IPS-18a (cell line): ENCODE data around the gene LRRC63.

Experiments
- H3K27ac ChIP-seq: one replicate; pipeline ENCODE4 v1.5.1; 2013; ENCODE audit warnings: low read length
- H3K27me3 ChIP-seq: one replicate; pipeline ENCODE4 v1.6.1; 2013; ENCODE audit warnings: mild to moderate bottlenecking, low read length; ENCODE audit not compliant: control insufficient read depth, insufficient read depth
- H3K36me3 ChIP-seq: one replicate; pipeline ENCODE4 v1.6.1; 2013; ENCODE audit warnings: low read depth, low read length; ENCODE audit not compliant: control insufficient read depth
- H3K4me1 ChIP-seq: one replicate; pipeline ENCODE4 v1.6.1; 2013; ENCODE audit warnings: low read depth, low read length; ENCODE audit not compliant: control insufficient read depth
- H3K4me3 ChIP-seq: one replicate; pipeline ENCODE4 v1.5.1; 2013; ENCODE audit warnings: low read length
- H3K9ac ChIP-seq: one replicate; pipeline ENCODE4 v1.6.1; 2013; ENCODE audit warnings: mild to moderate bottlenecking, low read length, moderate library complexity
- H3K9me3 ChIP-seq: one replicate; pipeline ENCODE4 v1.6.1; 2013; ENCODE audit warnings: low read depth, low read length; ENCODE audit not compliant: control insufficient read depth

Gene LRRC63

DNA sequence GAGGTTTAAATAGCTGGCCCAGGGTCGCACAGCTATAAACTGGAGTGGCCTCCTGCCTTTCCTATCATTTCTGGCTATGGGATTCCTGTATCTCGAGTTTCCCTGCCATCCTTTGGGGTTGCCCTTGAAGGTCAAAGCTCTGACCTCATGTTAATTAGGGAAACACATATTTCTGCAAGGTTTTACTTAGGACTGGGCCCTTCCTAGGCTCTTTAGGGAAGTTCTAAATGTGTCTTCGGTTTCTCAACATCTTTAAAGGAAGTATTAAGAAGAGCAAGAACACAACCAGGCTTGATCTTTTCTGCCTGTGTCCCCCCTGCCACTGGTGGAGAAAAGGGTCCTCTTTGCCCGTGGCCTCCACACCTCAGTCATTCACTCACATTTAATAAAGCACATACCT lies 40.5 kb upstream of the LRRC63 start:
- Histone ChIP-seq H3K9ac (no peak overlapping the region), H3K27me3 (peaks cover 4% of the 10 kb centered on the region), H3K36me3 (no peaks in the 10 kb centered on the region), H3K9me3 (no peaks in the 10 kb centered on the region), H3K27ac (no peak overlapping the region), H3K4me1 (peaks cover 11% of the 10 kb centered on the region), H3K4me3 (no peak overlapping the region)

DNA sequence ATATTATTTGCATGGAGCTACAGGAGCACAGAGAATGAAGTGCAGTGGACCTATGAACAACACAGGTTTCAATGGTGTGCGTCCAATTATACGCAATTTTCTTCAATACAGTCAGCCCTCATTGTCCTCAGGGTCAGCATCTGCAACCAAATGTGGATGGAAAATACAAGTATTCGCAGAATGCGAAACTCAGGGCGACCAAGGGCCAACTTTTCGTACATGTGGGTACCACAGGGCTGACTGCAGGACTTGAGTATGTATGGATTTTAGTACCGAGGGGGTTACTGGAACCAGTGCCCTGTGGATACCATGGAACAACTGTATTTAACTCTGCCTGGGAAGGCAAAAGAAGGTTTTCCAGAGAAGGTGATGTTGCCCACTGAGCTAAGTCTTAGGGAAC lies 40.0 kb upstream of the LRRC63 start:
- Histone ChIP-seq H3K36me3 (no peaks in the 10 kb centered on the region), H3K4me3 (no peak overlapping the region), H3K27me3 (peaks cover 4% of the 10 kb centered on the region), H3K9ac (no peak overlapping the region), H3K4me1 (peaks cover 11% of the 10 kb centered on the region), H3K27ac (no peak overlapping the region), H3K9me3 (no peaks in the 10 kb centered on the region)

DNA sequence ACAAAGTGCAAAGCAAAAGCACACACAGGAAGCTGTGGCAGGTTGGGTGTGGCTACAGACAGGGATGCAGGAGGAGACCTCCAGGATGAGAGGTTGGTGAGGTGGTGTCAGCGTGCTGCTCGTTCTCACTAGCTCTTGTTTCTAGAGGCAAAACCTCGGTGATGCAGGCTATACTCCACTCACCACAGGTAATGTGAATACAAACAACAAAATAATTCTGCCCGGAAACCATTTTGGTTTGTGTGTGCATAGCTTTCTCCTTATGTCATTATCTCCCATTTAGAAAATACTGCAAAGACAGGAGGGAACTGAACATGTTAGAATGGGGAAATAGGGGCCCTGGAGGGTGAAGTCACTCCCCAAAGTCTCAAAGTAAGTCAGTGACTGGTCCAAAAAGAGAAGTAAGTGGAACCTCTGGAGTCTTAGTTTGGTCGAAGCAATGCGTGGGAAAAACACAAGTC lies 39.2 kb upstream of the LRRC63 start:
- Histone ChIP-seq H3K36me3 (no peaks in the 10 kb centered on the region), H3K27ac (no peak overlapping the region), H3K4me1 (peaks cover 11% of the 10 kb centered on the region), H3K9me3 (no peaks in the 10 kb centered on the region), H3K27me3 (peaks cover 4% of the 10 kb centered on the region), H3K4me3 (no peak overlapping the region), H3K9ac (no peak overlapping the region)

DNA sequence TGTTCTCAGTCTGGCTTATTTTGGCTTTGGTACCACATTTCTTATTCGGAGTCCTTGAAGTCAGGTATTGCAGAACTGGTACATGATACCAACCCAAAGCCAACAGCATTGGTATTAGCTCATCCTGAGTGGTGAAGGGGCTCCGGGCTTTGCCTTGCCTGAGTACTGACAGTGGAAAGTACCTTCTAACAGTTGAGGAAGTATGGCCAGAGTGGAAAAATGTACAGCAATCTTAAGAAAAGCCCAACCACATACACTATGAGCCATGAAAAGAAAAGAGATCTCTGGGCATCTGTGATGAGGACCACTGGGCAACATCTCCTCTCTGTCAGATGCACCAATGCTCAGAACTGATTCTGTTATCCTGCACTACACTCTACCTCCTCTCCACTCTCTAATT lies 38.1 kb upstream of the LRRC63 start:
- H3K27ac ChIP-seq, result no peak overlapping the region
- no peak overlapping the region for H3K9ac ChIP-seq
- H3K36me3 ChIP-seq, result no peaks in the 10 kb centered on the region
- no peaks in the 10 kb centered on the region for H3K9me3 ChIP-seq
- H3K4me3 ChIP-seq, result no peak overlapping the region
- H3K4me1 ChIP-seq, result peaks cover 11% of the 10 kb centered on the region
- peaks cover 4% of the 10 kb centered on the region for H3K27me3 ChIP-seq

DNA sequence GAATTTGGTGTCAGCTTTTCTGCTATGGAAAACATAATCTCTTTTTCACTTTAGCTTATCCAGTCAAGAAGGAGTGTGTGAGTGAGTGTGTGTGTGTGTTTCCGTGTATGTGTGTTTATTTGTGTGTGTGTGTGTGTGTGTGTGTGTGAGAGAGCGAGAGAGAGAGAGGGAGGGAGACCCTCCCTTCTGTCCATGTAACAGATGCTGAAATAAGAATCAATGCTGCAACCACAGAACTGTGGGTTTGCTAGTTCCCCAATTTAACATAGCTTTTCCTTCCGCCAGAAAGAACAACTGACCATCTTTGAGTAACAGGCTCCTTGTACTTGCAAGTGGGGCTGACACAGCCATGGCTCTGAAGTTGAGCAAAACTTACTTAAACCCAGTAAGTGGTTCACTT lies 35.0 kb upstream of the LRRC63 start:
- Histone ChIP-seq H3K9ac (no peak overlapping the region), H3K27ac (no peak overlapping the region), H3K4me1 (no peaks in the 10 kb centered on the region), H3K27me3 (no peaks in the 10 kb centered on the region), H3K36me3 (no peaks in the 10 kb centered on the region), H3K9me3 (no peaks in the 10 kb centered on the region), H3K4me3 (no peak overlapping the region)

DNA sequence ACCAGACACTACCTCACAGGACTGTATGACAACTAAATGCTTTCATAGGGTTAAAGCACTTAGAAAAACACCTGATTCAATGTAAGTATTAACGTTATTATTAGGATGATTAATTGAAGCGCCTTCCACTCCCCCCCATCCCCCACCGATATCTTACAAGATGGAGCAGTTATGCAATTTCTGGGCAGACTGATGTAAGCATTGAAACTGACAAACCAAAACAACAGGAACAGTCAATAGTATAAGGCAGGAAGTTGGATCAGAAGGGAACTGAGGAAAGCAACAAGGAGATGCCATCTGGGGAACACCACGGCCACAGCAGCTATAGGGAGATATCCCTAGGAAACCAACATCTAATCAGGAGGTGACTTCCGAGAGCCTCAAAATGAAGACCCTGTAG lies 33.6 kb upstream of the LRRC63 start:
- Histone ChIP-seq H3K27me3 (no peaks in the 10 kb centered on the region), H3K9me3 (no peaks in the 10 kb centered on the region), H3K4me1 (no peaks in the 10 kb centered on the region), H3K36me3 (no peaks in the 10 kb centered on the region), H3K27ac (no peak overlapping the region), H3K9ac (no peak overlapping the region), H3K4me3 (no peak overlapping the region)

DNA sequence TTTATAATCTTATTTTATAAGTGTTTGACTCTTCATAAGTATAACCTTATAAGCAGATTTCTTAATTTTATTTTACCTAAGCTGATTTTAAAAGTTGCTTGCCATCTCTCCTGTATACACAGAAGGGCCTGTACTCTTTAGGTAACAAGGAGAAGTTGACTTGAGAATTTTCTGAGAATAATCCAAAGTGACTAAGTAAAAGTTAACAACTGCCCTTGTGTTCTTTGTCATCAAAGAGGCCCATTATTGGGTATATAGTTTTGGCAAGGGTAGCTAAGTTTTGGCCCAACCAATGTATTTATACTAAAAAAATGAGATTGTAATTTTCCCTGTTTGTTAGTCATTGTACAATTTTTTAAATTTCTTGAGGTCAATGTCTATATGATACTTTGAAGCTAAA lies 32.9 kb upstream of the LRRC63 start:
- Histone ChIP-seq H3K9me3 (no peaks in the 10 kb centered on the region), H3K36me3 (no peaks in the 10 kb centered on the region), H3K27me3 (no peaks in the 10 kb centered on the region), H3K27ac (no peak overlapping the region), H3K4me3 (no peak overlapping the region), H3K4me1 (no peaks in the 10 kb centered on the region), H3K9ac (no peak overlapping the region)

DNA sequence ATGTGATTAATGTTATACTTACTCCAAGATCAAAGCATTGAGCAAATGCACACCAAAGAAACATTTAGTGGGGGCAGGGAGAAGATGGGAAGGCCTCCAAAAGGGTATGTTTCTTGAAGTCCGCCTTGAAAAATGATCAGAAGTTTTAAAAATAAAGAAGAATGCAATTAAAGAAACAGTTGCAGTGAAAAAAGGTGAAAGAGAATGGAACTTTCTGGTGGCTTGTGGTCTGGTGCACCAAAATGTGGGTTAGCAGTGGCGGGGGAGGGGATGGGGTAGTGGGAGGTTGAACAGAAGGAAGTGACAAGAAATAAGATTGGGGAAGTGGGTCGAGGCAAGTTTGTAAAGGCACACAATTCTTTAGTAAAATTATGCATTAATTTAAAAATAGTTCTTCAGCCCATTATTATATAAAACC lies 32.2 kb upstream of the LRRC63 start:
- Histone ChIP-seq H3K4me1 (no peaks in the 10 kb centered on the region), H3K27ac (no peak overlapping the region), H3K9me3 (no peaks in the 10 kb centered on the region), H3K9ac (no peak overlapping the region), H3K27me3 (no peaks in the 10 kb centered on the region), H3K4me3 (no peak overlapping the region), H3K36me3 (no peaks in the 10 kb centered on the region)

DNA sequence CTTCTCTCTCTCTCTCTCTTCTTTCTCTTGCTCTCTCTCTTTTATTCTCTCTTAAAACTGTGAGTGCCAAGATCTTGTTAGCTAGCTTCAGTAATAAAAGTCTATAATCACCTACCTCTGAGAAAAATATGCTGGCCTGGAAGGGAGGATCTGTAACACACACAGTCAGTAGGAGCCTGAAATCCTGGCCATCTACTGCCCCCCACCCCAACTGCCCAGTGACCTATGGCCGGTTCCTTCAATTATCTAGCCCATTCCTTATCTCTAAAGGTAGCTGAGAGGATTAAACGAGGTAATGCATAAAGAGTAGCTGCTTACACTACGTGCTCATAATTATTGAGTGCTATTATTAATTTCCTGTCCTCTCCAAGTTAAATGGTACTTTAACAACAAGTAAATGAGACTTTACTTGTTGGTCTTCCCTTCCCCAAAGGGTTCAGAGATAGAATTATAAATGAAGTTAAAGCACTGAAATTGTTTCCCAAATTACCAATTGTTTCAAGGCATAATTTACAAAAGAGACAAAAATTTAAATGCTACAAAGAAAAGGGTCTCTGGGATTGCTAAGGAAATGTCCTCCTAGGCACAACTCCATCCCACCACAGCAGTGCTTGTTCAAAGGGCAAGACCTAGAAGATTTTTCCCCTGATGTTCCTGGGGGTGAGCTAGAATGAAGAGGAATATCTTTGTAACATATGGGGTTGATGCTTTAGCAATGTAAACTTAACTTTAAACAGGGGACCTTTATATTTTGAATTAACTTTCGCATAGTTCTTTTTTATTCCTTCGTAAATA lies 31.6 kb upstream of the LRRC63 start:
- H3K9ac ChIP-seq, result no peak overlapping the region
- no peak overlapping the region for H3K4me3 ChIP-seq

DNA sequence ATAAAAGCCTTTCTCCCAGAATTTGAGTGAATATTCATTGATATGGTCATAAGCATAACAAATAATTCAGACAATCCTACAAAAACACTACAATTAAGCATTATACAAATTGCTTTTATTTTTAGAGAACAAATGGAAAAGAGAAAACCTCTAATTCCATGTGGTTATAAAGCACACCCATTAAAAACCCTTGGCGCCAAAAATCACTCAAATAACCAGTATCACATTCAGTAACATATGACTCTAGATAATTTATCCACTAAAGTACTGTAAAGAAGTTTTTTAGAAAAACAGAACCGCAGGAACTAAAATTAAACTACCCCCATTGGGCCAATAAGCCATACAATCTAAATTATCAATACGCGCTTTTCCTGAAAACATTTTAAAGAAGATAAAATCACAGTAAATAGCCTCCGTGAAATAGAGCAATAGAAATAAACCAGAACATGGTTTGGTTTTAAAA lies 30.3 kb upstream of the LRRC63 start:
- Histone ChIP-seq H3K9me3 (no peaks in the 10 kb centered on the region), H3K4me3 (no peak overlapping the region), H3K36me3 (no peaks in the 10 kb centered on the region), H3K27ac (no peak overlapping the region), H3K9ac (no peak overlapping the region), H3K4me1 (no peaks in the 10 kb centered on the region), H3K27me3 (no peaks in the 10 kb centered on the region)

More for the DNA sequence above, 31.6 kb upstream of the LRRC63 start:
- Histone ChIP-seq H3K4me1 (no peaks in the 10 kb centered on the region), H3K9me3 (no peaks in the 10 kb centered on the region), H3K36me3 (no peaks in the 10 kb centered on the region), H3K27me3 (no peaks in the 10 kb centered on the region), H3K27ac (no peak overlapping the region)

DNA sequence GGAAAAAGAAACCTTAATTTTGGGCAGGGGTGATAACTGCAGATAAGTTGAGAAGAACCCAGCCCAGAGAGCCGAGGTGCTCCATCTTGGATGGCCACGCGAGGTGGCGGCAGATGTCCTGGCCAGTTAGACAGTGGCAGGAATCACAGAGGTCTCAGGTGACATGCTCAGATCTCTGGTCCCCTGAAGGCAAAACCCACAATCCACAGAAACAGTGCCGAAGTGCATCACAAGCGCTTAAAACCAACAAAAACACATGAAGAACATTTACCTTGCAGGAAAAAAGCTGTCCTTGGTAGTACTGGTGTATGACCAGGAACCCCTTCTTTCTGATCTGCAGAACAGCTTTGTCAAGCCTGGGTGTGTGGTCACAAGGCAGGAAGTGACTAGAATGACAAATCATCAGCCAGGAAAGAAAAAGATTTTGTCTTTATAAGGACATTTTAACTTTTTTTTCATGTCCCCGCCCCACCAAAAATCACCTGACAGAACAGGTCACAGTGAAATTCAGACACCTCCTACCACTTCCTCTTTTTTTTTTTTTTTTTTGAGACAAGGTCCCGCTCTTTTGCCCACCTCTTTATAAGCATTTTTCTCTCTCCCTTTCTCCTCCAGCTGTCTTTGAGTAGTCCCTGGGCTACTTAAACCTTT lies 29.8 kb upstream of the LRRC63 start, which contains the start of gene LCP1:
TSS of gene LCP1 (minus strand) at position 338 of the 651 bp plus-strand sequence. CDS start 22,515 bp downstream, outside the sequence.
- H3K4me3 ChIP-seq, result no peak within 1 kb of the TSS
- H3K9ac ChIP-seq, result no peak within 1 kb of the TSS
- no peaks in the 10 kb centered on the region for H3K36me3 ChIP-seq
- no peaks in the 10 kb centered on the region for H3K9me3 ChIP-seq
- H3K27me3 ChIP-seq, result no peaks in the 10 kb centered on the region
- H3K4me1 ChIP-seq, result no peaks in the 10 kb centered on the region
- H3K27ac ChIP-seq, result no peak within 1 kb of the TSS

DNA sequence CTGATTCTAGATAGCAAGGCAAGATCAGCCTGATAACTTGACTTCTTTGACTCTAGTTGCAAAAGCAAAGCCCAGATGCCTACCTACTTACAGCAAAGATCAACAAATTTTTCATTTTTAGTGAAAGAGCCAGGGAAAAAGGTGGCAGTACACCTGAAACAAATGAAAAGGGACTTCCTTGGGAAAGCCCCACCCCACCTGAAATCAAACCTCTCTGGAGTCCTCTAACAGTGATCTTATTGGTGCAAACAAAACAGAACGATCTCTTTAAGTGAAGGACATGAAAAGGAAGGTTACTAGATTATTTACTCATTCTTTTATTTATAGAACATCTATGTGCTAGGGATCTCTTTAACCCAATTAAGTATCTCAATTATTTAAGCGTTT lies 29.2 kb upstream of the LRRC63 start:
- Histone ChIP-seq H3K9ac (no peak overlapping the region), H3K27ac (no peak overlapping the region), H3K9me3 (no peaks in the 10 kb centered on the region), H3K27me3 (no peaks in the 10 kb centered on the region), H3K36me3 (no peaks in the 10 kb centered on the region), H3K4me1 (no peaks in the 10 kb centered on the region), H3K4me3 (no peak overlapping the region)
